DMS53 treated with DMSO at 0.1 percent for 48 hours (cell line): Measurements from ENCODE around the gene LILRB3.
"Not testable (repeated sequence)": the region's sequence is repeated elsewhere in the genome, so short reads cannot be mapped to it uniquely, and the experiment has no call there.

ENCODE experiments used
- DNase-seq: peaks from one replicate; lab custom pipeline; 2025; ENCODE audit not compliant: unreplicated experiment; lab: John Stamatoyannopoulos, UW

LILRB3 gene

GRCh38 chr19:54191011-54191810 is 31.6 kb downstream of the LILRB3 start, which contains the start of gene TSEN34:
TSS of gene TSEN34 (plus strand) at chr19:54191308. CDS start at chr19:54191365, 57 bp downstream.
- DNase-seq, result peak; percentile 80

DNA sequence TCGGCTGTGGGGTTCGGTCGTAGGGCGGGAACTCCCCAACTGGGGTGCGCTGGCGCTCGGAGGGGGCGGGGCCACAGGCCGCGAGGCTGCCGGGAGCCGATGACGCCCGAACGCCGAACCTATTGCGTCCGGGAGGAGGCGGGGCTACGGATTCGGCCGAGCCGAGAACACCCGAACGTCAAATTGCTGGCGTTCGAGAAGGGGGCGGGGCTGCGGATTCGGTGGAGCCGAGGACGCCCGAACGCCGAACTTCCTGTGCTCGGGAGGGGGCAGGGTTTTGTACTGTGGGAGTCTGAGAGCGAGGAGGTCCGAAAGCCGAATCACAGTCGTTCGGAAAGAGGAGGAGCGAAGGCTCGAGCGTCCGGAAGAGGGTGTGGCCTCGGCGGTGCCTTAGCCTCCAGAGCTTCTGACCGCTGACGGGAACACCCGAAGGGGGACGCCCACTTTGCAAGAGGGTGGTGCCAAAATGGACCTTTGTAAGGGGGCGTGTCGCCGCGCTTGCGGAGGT is 32.2 kb downstream of the LILRB3 start:
- DNase-seq, result peak; percentile 98

GRCh38 chr19:54189735-54190502 is 32.9 kb downstream of the LILRB3 start:
- DNase-seq, result peak; percentile 99

DNA sequence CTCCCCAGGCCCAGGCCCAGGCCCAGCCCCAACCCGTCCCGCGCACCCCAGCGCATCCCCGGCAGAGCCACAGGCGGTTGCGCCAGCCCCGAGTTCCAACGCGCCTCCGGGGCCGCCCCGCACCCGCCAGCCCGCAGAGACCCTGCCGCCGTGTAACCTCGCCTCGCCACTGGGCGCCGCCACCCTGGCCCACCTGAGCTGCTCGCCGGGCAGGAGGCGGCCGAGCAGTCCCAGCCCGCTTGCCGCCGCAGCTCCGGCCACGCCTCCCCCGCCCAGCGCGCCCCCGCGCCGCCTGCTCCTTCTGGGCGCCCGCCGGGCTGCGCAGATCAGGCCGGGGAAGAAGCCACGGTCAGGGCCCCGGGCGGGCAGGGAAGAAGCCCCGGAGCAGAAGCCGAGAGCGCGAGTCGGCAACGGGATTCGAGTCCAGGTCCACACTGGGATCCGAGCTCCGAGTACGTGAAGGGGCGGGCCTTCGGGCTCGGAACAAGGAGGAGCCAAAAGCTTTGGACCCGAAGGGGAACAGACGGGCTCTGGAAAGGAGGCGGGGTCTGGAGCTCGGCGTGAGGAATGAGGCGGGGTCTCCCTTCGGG is 33.6 kb downstream of the LILRB3 start, which contains the start of gene MBOAT7:
TSS of gene MBOAT7 (minus strand) at position 436 of the 590 bp plus-strand sequence. CDS start 1,072 bp downstream, outside the sequence.
- DNase-seq, result peak; percentile 84

- no peak for DNase-seq
These were observed 34.5 kb downstream of the LILRB3 start for GRCh38 chr19:54188215-54188871.

DNA sequence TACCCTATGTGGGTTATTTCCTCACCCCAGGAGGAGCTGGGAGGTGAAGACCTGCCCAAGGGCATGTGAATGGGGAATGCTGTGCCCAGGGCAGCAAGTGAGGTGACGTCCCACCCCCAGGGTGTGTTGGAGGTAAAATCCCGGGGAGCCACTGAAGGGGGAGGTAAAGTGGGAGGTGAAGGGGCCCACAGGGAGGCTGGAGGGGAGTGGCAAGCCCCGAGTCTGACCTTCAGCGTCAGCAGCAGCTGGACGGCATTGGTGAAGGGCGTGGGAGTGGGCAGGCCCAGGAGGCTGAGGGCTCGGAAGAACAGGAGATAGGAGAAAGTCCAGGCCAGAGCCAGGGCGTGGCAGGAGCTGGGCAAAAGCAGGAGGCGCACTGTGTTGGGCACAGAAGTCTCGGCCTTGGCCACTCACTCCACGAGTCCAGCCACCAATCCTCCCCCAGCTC is 35.8 kb downstream of the LILRB3 start:
- no peak for DNase-seq

GRCh38 chr19:54186351-54186750 is 36.5 kb downstream of the LILRB3 start:
- DNase-seq, result no peak

DNA sequence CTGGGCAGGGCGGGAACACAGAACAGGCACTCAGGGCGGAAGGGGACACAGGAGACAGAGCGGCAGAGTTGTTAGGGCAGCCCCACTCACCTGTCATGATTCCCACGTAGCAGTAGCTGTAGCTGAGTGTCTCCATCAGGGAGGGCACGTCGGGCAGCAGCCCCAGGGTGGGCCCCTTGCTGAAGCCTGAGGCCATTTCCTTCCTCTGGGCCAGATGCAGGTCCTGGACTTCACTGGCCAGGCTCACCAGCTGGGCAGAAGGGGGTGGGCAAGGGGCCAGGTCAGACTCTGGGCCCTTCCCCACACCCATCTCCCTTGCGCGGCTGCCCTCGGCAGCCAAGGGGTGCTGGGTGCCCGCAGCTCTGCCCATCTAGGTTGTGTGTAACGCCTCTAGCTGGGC is 39.4 kb downstream of the LILRB3 start:
- DNase-seq, result no peak

DNA sequence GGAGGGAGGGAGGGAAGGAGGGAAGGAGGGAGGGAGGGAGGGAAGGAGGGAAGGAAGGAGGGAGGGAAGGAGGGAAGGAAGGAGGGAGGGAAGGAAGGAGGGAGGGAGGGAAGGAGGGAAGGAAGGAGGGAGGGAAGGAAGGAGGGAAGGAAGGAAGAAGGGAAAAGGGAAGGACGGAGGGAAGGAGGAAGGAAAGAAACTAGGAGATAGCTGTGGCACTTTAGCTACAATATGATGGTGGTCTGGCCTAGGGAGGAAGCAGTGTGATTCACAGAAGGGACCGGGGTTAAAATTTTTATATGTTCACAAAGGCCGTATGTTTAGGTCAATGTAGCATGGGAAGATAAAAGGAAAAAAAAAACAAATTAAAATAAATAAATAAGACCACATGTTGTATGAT is 40.9 kb downstream of the LILRB3 start:
- DNase-seq, result not testable (repeated sequence)

- no peak for DNase-seq
These were observed 42.1 kb downstream of the LILRB3 start for GRCh38 chr19:54180691-54181091.

GRCh38 chr19:54179921-54180461 is 42.8 kb downstream of the LILRB3 start:
- no peak for DNase-seq

GRCh38 chr19:54179262-54179852 is 43.5 kb downstream of the LILRB3 start:
- no peak for DNase-seq

DNA sequence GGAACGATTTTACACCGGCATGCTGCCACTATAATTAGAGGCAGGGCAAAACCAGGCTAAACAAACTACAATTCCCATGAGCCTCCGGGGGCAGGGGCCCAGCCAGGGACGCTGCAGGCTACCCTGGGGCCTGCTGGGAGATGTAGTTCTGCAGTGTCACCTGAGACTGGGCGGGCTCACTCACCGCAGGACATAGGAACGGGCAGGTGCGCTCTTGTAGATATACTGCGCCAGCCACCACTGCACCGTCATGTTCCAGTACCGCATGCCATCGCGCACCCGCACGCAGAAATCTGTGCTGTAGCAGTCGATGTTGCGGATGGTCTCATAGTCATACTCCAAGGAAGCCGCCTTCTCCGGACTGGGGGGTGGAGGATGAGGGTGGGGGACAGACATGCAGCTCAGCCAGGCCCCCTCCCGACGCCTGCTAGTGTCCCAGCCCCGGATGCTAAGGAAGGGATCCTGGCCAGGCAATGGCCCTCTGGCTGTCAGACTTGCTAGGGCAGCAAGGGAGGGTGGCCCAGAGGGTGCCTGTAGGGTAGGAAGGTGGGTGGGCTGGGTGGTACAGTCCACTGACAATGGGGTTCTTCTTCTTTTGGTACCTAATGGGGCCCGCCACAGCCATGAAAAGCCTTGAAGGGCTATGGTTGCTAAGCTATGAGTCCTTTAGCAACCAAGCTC is 44.1 kb downstream of the LILRB3 start:
- no peak for DNase-seq

GRCh38 chr19:54173951-54174834 is 48.6 kb downstream of the LILRB3 start:
- DNase-seq, result no peak

DNA sequence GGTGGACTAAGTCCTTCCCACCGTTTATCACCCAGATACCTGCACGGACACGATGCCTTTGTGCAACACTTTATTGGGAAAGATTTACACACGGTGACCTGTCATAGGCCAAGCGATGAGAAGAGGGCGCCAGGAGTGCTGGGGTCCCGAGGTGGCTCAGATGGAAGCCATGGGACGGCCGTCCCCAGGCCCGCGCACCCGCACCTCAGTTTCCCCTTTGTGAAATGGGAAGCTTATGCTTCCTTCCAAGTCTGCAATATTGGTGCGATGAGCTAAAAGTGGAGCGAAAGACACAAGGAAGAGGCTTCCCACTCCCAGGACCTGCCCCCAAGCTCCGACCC is 49.5 kb downstream of the LILRB3 start:
- DNase-seq, result no peak

GRCh38 chr19:54172471-54173358 is 50.1 kb downstream of the LILRB3 start, which contains the start of gene TMC4:
TSS of gene TMC4 (minus strand) at chr19:54173160. CDS start at chr19:54173117, 43 bp downstream.
- peak; percentile 85 for DNase-seq

DNA sequence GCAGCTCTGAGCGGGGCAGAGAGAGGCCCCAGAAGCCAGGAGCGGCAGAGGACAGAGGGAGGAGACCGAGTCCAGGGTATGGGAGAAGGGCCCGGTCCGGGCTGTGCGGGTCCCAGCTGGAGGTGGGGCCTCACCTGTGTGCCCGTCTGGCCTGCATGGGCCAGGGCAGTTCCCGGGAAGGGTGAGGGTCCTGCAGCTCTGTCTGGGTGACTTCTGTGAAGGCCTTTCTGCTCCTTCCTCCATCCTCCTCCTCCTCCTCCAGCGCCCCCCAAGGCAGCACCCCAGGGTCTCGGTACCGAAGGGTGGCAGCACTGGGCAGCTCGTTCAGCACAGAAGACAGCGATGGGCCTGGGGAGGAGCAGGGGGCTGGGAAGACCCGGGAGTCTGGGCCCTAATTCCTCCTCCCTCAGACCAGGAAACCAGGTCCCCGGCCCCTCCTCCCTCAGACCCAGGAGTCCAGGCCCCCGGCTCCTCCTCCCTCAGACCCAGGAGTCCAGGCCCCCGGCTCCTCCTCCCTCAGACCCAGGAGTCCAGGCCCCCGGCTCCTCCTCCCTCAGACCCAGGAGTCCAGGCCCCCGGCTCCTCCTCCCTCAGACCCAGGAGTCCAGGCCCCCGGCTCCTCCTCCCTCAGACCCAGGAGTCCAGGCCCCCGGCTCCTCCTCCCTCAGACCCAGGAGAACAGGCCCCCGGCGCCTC is 50.9 kb downstream of the LILRB3 start:
- DNase-seq, result not testable (repeated sequence)
